SK-N-SH (cell line): Measurements from ENCODE around the gene TLNRD1. TPM values are rescaled to one million over a fixed set of nuclear protein-coding genes. Genes with fewer than 3 reads are reported as not detected.

Source experiments
- CTCF ChIA-PET: fragments of 300-600, 350-600 bp; formaldehyde crosslinking; extraction: SDS; loops from one replicate; lab custom pipeline; 2021; lab: Yijun Ruan, JAX
- POLR2A ChIA-PET: fragments of 350-600 bp; sonication (Branson Sonifier 250); formaldehyde crosslinking; extraction: SDS; loops from one replicate; lab custom pipeline; 2020; ENCODE audit warnings: antibody characterized with exemption, inconsistent platforms; lab: Yijun Ruan, JAX
- DNase-seq: peaks from one replicate; pipeline ENCODE4 v3.0.0; 2012
- H2AFZ ChIP-seq: fragments of 200-600 bp; sonication (generic); 2 replicates; pipeline ENCODE4 v1.8.1; 2016; ENCODE audit warnings: antibody characterized with exemption, mild to moderate bottlenecking, low read depth
- H3F3A ChIP-seq: fragments of 200-600 bp; sonication (generic); replicated peaks from 2 replicates; pipeline ENCODE3; 2016; ENCODE audit warnings: antibody characterized with exemption, mild to moderate bottlenecking; ENCODE audit not compliant: insufficient read depth
- H3K27ac ChIP-seq, 2 experiments: fragments of 200-500 bp in 1 of 2; fragments of 200-600 bp in 1 of 2; sonication (Bioruptor generic) in 1 of 2; sonication (generic), shearing (Covaris generic) in 1 of 2; 2 replicates each; pipeline versions ENCODE4 v1.5.1 to v1.6.1; 2014 to 2016; ENCODE audit warnings: low read depth in 2 of 2, inconsistent platforms in 1 of 2, low read length in 1 of 2, mild to moderate bottlenecking in 1 of 2, mixed read lengths in 1 of 2
- H3K27me3 ChIP-seq: fragments of 200-600 bp; sonication (generic), shearing (Covaris generic); 2 replicates; pipeline ENCODE4 v1.6.1; 2016; ENCODE audit warnings: mixed run types; ENCODE audit not compliant: insufficient read depth
- H3K36me3 ChIP-seq, 2 experiments: fragments of 200-500 bp in 1 of 2; fragments of 200-600 bp in 1 of 2; sonication (Bioruptor generic) in 1 of 2; sonication (generic) in 1 of 2; replicated peaks in 1 of 2; 2 replicates each; pipeline versions ENCODE3 to v1.5.1; 2014 to 2016; ENCODE audit warnings: low read length in 1 of 2, mild to moderate bottlenecking in 1 of 2; ENCODE audit not compliant: insufficient read depth in 2 of 2, control insufficient read depth in 1 of 2
- H3K4me1 ChIP-seq, 2 experiments: fragments of 200-500 bp in 1 of 2; fragments of 200-600 bp in 1 of 2; sonication (Bioruptor generic) in 1 of 2; sonication (generic), shearing (Covaris generic) in 1 of 2; 2 replicates each; pipeline versions ENCODE4 v1.5.1 to v1.6.1; 2014 to 2016; ENCODE audit warnings: low read depth in 1 of 2, low read length in 1 of 2, mixed run types in 1 of 2; ENCODE audit not compliant: insufficient read depth in 2 of 2, control insufficient read depth in 1 of 2
- H3K4me2 ChIP-seq: fragments of 200-600 bp; sonication (generic), shearing (Covaris generic); 2 replicates; pipeline ENCODE4 v1.6.1; 2017; ENCODE audit warnings: mixed run types
- H3K4me3 ChIP-seq, 2 experiments: fragments of 200-500 bp in 1 of 2; fragments of 200-600 bp in 1 of 2; sonication (Bioruptor generic) in 1 of 2; sonication (generic), shearing (Covaris generic) in 1 of 2; 2 replicates each; pipeline versions ENCODE4 v1.5.1 to v1.8.1; 2014 to 2016; ENCODE audit warnings: low read depth in 2 of 2, inconsistent platforms in 1 of 2, low read length in 1 of 2, mild to moderate bottlenecking in 1 of 2, mixed read lengths in 1 of 2, moderate library complexity in 1 of 2
- H3K79me2 ChIP-seq: fragments of 200-600 bp; sonication (generic); 2 replicates; pipeline ENCODE4 v1.8.1; 2017; ENCODE audit warnings: mild to moderate bottlenecking; ENCODE audit not compliant: insufficient read depth
- H3K9ac ChIP-seq: fragments of 200-600 bp; sonication (generic); 2 replicates; pipeline ENCODE4 v1.6.1; 2017; ENCODE audit warnings: mixed run types
- H3K9me2 ChIP-seq: fragments of 200-600 bp; sonication (generic); 2 replicates; pipeline ENCODE4 v1.6.1; 2017; ENCODE audit warnings: mixed run types
- H3K9me3 ChIP-seq: fragments of 200-600 bp; sonication (generic); 2 replicates; pipeline ENCODE4 v1.6.1; 2017; ENCODE audit warnings: mixed run types, mild to moderate bottlenecking, moderate library complexity
- H4K20me1 ChIP-seq: fragments of 200-600 bp; sonication (generic); 2 replicates; pipeline ENCODE4 v1.6.1; 2017; ENCODE audit warnings: mild to moderate bottlenecking, mixed run types; ENCODE audit not compliant: insufficient read depth
- CTCF ChIP-seq: fragments of 200-600 bp; sonication (generic); IDR thresholded peaks from 2 replicates; pipeline ENCODE4 v1.6.1; 2017; ENCODE audit warnings: antibody characterized with exemption, mild to moderate bottlenecking, moderate library complexity
- ELF1 ChIP-seq: IDR thresholded peaks from 2 replicates; pipeline ENCODE4 v1.4.0; 2012
- EP300 ChIP-seq, 2 experiments: IDR thresholded peaks; 2 replicates each; pipeline versions ENCODE4 v1.4.0 to v1.6.1; 2012; ENCODE audit warnings: borderline replicate concordance in 1 of 2, low read depth in 1 of 2, low read length in 1 of 2
- EZH2phosphoT487 ChIP-seq: fragments of 200-600 bp; sonication (generic); IDR thresholded peaks from 2 replicates; pipeline ENCODE4 v1.6.1; 2017; ENCODE audit warnings: low read depth, mixed run types, mild to moderate bottlenecking, antibody characterized with exemption, moderate library complexity, borderline replicate concordance
- FOXJ3 ChIP-seq: sonication (generic); formaldehyde crosslinking; IDR thresholded peaks from 2 replicates; pipeline ENCODE4 v1.5.1; 2020; ENCODE audit warnings: mild to moderate bottlenecking, missing genetic modification reagents
- FOXM1 ChIP-seq: IDR thresholded peaks from 2 replicates; pipeline ENCODE4 v1.4.0; 2012; ENCODE audit warnings: low read depth, mild to moderate bottlenecking
- GABPA ChIP-seq: IDR thresholded peaks from 2 replicates; pipeline ENCODE4 v1.4.0; 2012; ENCODE audit warnings: low read depth, mild to moderate bottlenecking
- GATA2 ChIP-seq: sonication (generic); formaldehyde crosslinking; IDR thresholded peaks from 2 replicates; pipeline ENCODE4 v1.5.0; 2020; ENCODE audit warnings: mild to moderate bottlenecking, missing genetic modification reagents
- JUND ChIP-seq: IDR thresholded peaks from 2 replicates; pipeline ENCODE4 v1.4.0; 2012
- MXI1 ChIP-seq: IDR thresholded peaks from 2 replicates; pipeline ENCODE4 v1.6.1; 2012; ENCODE audit warnings: mild to moderate bottlenecking, low read depth, low read length, improper control_type of control experiment
- NRF1 ChIP-seq: IDR thresholded peaks from 2 replicates; pipeline ENCODE4 v1.6.1; 2012; ENCODE audit warnings: low read depth, mild to moderate bottlenecking, low read length
- RAD21 ChIP-seq: IDR thresholded peaks from 2 replicates; pipeline ENCODE4 v1.6.1; 2012; ENCODE audit warnings: mild to moderate bottlenecking, low read length
- RFX5 ChIP-seq: IDR thresholded peaks from 2 replicates; pipeline ENCODE4 v1.6.1; 2012; ENCODE audit warnings: mild to moderate bottlenecking, improper control_type of control experiment, low read length
- SMC3 ChIP-seq: IDR thresholded peaks from 2 replicates; pipeline ENCODE4 v1.6.1; 2012; ENCODE audit warnings: low read depth, low read length, improper control_type of control experiment
- TAF1 ChIP-seq: IDR thresholded peaks from 2 replicates; pipeline ENCODE4 v1.6.1; 2012; ENCODE audit warnings: low read depth, mild to moderate bottlenecking, low read length, moderate library complexity, borderline replicate concordance
- TCF12 ChIP-seq: IDR thresholded peaks from 2 replicates; pipeline ENCODE4 v1.4.0; 2012
- USF1 ChIP-seq: IDR thresholded peaks from 2 replicates; pipeline ENCODE4 v1.4.0; 2012; ENCODE audit warnings: low read depth, borderline replicate concordance
- YY1 ChIP-seq: IDR thresholded peaks from 2 replicates; pipeline ENCODE4 v1.4.0; 2012; ENCODE audit warnings: low read depth, mild to moderate bottlenecking
- WGBS: methylation state at CpG from one replicate; pipeline ENCODE4 v1.1.6; 2017; ENCODE audit warnings: low lambda C conversion rate; 5-methylcytosine and 5-hydroxymethylcytosine counted together
- polyA plus RNA-seq, 3 experiments: library from polyadenylated mRNA; depleted of rRNA; stranded (reverse); fragments of >200 nt; gene quantifications; 2 replicates each; pipeline ENCODE4 v1.2.3, GENCODE V29; 2012
- TF ChIP-seq, protein P1 (sequence below): IDR thresholded peaks from 2 replicates; pipeline ENCODE4 v1.6.1; 2012; ENCODE audit warnings: mild to moderate bottlenecking, low read depth, low read length, moderate library complexity

TLNRD1 gene
- polyA plus RNA-seq, 1 of the 3 experiments (the other 2 are of a cell fraction), result 5.0 TPM

GRCh38 chr15:81030301-81030750 is 29.6 kb downstream of the TLNRD1 start:
- H3K27ac ChIP-seq, result no peak overlapping the region
- no peaks in the 10 kb centered on the region for H4K20me1 ChIP-seq
- WGBS, result 54% methylated on average over 3 of the region's 3 CpGs
- ChIA-PET CTCF (no interaction called here), POLR2A (no interaction called here)
- no peaks in the 10 kb centered on the region for H3K79me2 ChIP-seq
- H3F3A ChIP-seq, result no peaks in the 10 kb centered on the region
- no peaks in the 10 kb centered on the region for H3K9me2 ChIP-seq
- no peaks in the 10 kb centered on the region for H3K27me3 ChIP-seq
- no peak overlapping the region for H3K4me2 ChIP-seq
- TF ChIP-seq EP300 (IDR thresholded peaks at IDR 0.05; ENCODE audit: borderline replicate concordance in 1 of 2, low read depth in 1 of 2, low read length in 1 of 2), result no peak
- TF ChIP-seq RFX5, result no peak
- no peak for TF ChIP-seq NRF1
- no peak for TF ChIP-seq EZH2phosphoT487
- no peak for TF ChIP-seq TCF12
- no peak for TF ChIP-seq RAD21
- no peak overlapping the region for H3K4me3 ChIP-seq
- no peak overlapping the region for H2AFZ ChIP-seq
- DNase-seq, result no peak
- H3K9me3 ChIP-seq, result no peaks in the 10 kb centered on the region
- H3K4me1 ChIP-seq, result no peaks in the 10 kb centered on the region
- no peak overlapping the region for H3K9ac ChIP-seq
- H3K36me3 ChIP-seq, result no peaks in the 10 kb centered on the region

- 76% methylated on average over 4 of the region's 4 CpGs for WGBS
- Histone ChIP-seq H3K4me1 (no peaks in the 10 kb centered on the region), H3K9ac (no peak overlapping the region), H3K27me3 (no peaks in the 10 kb centered on the region), H3F3A (no peaks in the 10 kb centered on the region), H3K4me2 (no peak overlapping the region), H3K4me3 (no peak overlapping the region), H3K27ac (no peak overlapping the region), H4K20me1 (no peaks in the 10 kb centered on the region), H2AFZ (no peak overlapping the region), H3K9me2 (no peaks in the 10 kb centered on the region), H3K79me2 (no peaks in the 10 kb centered on the region), H3K36me3 (no peaks in the 10 kb centered on the region), H3K9me3 (no peaks in the 10 kb centered on the region)
- ChIA-PET CTCF (no interaction called here), POLR2A (no interaction called here)
- no peak for TF ChIP-seq GATA2 (CRISPR knock-in tag)
- TF ChIP-seq JUND, result no peak
- no peak for TF ChIP-seq SMC3
- TF ChIP-seq EZH2phosphoT487, result no peak
- no peak for TF ChIP-seq YY1
- TF ChIP-seq ELF1, result no peak
- TF ChIP-seq RAD21, result no peak
- TF ChIP-seq, protein P1, sequence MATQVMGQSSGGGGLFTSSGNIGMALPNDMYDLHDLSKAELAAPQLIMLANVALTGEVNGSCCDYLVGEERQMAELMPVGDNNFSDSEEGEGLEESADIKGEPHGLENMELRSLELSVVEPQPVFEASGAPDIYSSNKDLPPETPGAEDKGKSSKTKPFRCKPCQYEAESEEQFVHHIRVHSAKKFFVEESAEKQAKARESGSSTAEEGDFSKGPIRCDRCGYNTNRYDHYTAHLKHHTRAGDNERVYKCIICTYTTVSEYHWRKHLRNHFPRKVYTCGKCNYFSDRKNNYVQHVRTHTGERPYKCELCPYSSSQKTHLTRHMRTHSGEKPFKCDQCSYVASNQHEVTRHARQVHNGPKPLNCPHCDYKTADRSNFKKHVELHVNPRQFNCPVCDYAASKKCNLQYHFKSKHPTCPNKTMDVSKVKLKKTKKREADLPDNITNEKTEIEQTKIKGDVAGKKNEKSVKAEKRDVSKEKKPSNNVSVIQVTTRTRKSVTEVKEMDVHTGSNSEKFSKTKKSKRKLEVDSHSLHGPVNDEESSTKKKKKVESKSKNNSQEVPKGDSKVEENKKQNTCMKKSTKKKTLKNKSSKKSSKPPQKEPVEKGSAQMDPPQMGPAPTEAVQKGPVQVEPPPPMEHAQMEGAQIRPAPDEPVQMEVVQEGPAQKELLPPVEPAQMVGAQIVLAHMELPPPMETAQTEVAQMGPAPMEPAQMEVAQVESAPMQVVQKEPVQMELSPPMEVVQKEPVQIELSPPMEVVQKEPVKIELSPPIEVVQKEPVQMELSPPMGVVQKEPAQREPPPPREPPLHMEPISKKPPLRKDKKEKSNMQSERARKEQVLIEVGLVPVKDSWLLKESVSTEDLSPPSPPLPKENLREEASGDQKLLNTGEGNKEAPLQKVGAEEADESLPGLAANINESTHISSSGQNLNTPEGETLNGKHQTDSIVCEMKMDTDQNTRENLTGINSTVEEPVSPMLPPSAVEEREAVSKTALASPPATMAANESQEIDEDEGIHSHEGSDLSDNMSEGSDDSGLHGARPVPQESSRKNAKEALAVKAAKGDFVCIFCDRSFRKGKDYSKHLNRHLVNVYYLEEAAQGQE, result no peak
- TF ChIP-seq MXI1, result no peak
- no peak for TF ChIP-seq CTCF
- TF ChIP-seq FOXM1, result no peak
- TF ChIP-seq GABPA, result no peak
- no peak for TF ChIP-seq TAF1
- no peak for TF ChIP-seq EP300 (IDR thresholded peaks at IDR 0.05; ENCODE audit: borderline replicate concordance in 1 of 2, low read depth in 1 of 2, low read length in 1 of 2)
- TF ChIP-seq FOXJ3, result no peak
- TF ChIP-seq USF1, result no peak
- DNase-seq, result no peak
Measured at GRCh38 chr15:81031203-81031602, 30.5 kb downstream of the TLNRD1 start.
